Measurements from ENCODE around the gene RIC3. TPM values are rescaled to one million over a fixed set of nuclear protein-coding genes. Genes with fewer than 3 reads are reported as not detected.

RIC3 gene
- total RNA-seq, 2 donors from 2014 or later = 23.5 to 25.3 TPM

GRCh38 chr11:8080674-8081590, 87.9 kb downstream of the RIC3 start, which contains the start of gene TUB:
TSS of gene TUB (plus strand) at chr11:8081211. CDS start at chr11:8081511, 300 bp downstream.
- no peak within 1 kb of the TSS for H3K27ac Mint-ChIP-seq
- WGBS, 2 experiments (ENCODE audit: insufficient coverage in 1 of 2, insufficient read length in 1 of 2) = 3 to 6% methylated on average over 22 to 102 of the region's 104 CpGs

GRCh38 chr11:8080069-8080670, 88.7 kb downstream of the RIC3 start:
- Mint-ChIP-seq H3K9me3 (no peaks in the 10 kb centered on the region), H3K36me3 (ENCODE audit: low read depth) (no peaks in the 10 kb centered on the region), H3K4me3 (peak overlapping the region; percentile 62), H3K27me3 (ENCODE audit: insufficient read depth) (peaks cover 59% of the 10 kb centered on the region), H3K4me1 (peaks cover 6% of the 10 kb centered on the region), H3K27ac (no peak overlapping the region)
- no peaks in the 10 kb centered on the region for H3K36me3 ChIP-seq (ENCODE audit: control insufficient read depth, insufficient read depth, low read length)
- DNase-seq = no peak
- TF ChIP-seq CTCF (conservative IDR thresholded peaks at IDR 0.05) = no peak
- peak overlapping the region; percentile 75 for H3K4me3 ChIP-seq (ENCODE audit: low read length)
- H3K9ac ChIP-seq (ENCODE audit: extremely low read depth, low read length, poor library complexity, severe bottlenecking) = no peak overlapping the region
- 92 to 98% methylated on average over 18 to 24 of the region's 24 CpGs for WGBS, 2 experiments (ENCODE audit: insufficient coverage in 1 of 2, insufficient read length in 1 of 2)
- H3K9me3 ChIP-seq (ENCODE audit: control insufficient read depth, low read length) = no peaks in the 10 kb centered on the region
- peaks cover 40% of the 10 kb centered on the region for H3K27me3 ChIP-seq (ENCODE audit: control insufficient read depth, insufficient read depth, low read length, poor library complexity, severe bottlenecking)
- H3K4me1 ChIP-seq (ENCODE audit: control insufficient read depth, insufficient read depth, low read length) = peaks cover 5% of the 10 kb centered on the region
- H3K27ac ChIP-seq (ENCODE audit: low read depth, low read length) = no peak overlapping the region

More at GRCh38 chr11:8080674-8081590, 87.9 kb downstream of the RIC3 start, which contains the start of gene TUB:
- Histone ChIP-seq H3K9me3 (ENCODE audit: control insufficient read depth, low read length) (no peaks in the 10 kb centered on the region), H3K27ac (ENCODE audit: low read depth, low read length) (no peak within 1 kb of the TSS), H3K4me1 (ENCODE audit: control insufficient read depth, insufficient read depth, low read length) (peaks cover 5% of the 10 kb centered on the region), H3K27me3 (ENCODE audit: control insufficient read depth, insufficient read depth, low read length, poor library complexity, severe bottlenecking) (peaks cover 40% of the 10 kb centered on the region), H3K4me3 (ENCODE audit: low read length) (peak within 1 kb of the TSS; percentile 75), H3K36me3 (ENCODE audit: control insufficient read depth, insufficient read depth, low read length) (no peaks in the 10 kb centered on the region), H3K9ac (ENCODE audit: extremely low read depth, low read length, poor library complexity, severe bottlenecking) (peak within 1 kb of the TSS; percentile 15)
- H3K9me3 Mint-ChIP-seq = no peaks in the 10 kb centered on the region
- DNase-seq = peak; percentile 85
- TF ChIP-seq CTCF (conservative IDR thresholded peaks at IDR 0.05) = no peak
- peaks cover 57% of the 10 kb centered on the region for H3K27me3 Mint-ChIP-seq (ENCODE audit: insufficient read depth)
- H3K4me3 Mint-ChIP-seq = peak within 1 kb of the TSS; percentile 62
- H3K4me1 Mint-ChIP-seq = peaks cover 6% of the 10 kb centered on the region
- H3K36me3 Mint-ChIP-seq (ENCODE audit: low read depth) = no peaks in the 10 kb centered on the region

- Histone ChIP-seq H3K9me3 (ENCODE audit: control insufficient read depth, low read length) (no peaks in the 10 kb centered on the region), H3K4me1 (ENCODE audit: control insufficient read depth, insufficient read depth, low read length) (peaks cover 5% of the 10 kb centered on the region), H3K27ac (ENCODE audit: low read depth, low read length) (no peak overlapping the region), H3K27me3 (ENCODE audit: control insufficient read depth, insufficient read depth, low read length, poor library complexity, severe bottlenecking) (peaks cover 40% of the 10 kb centered on the region), H3K9ac (ENCODE audit: extremely low read depth, low read length, poor library complexity, severe bottlenecking) (no peak overlapping the region), H3K4me3 (ENCODE audit: low read length) (no peak overlapping the region), H3K36me3 (ENCODE audit: control insufficient read depth, insufficient read depth, low read length) (no peaks in the 10 kb centered on the region)
- Mint-ChIP-seq H3K27me3 (ENCODE audit: insufficient read depth) (peaks cover 59% of the 10 kb centered on the region), H3K36me3 (ENCODE audit: low read depth) (no peaks in the 10 kb centered on the region), H3K4me1 (peaks cover 6% of the 10 kb centered on the region), H3K4me3 (no peak overlapping the region), H3K9me3 (no peaks in the 10 kb centered on the region), H3K27ac (no peak overlapping the region)
- no peak for DNase-seq
- WGBS, 2 experiments (ENCODE audit: insufficient coverage in 1 of 2, insufficient read length in 1 of 2) = 89 to 100% methylated on average over 1 to 4 of the region's 4 CpGs
- TF ChIP-seq CTCF (conservative IDR thresholded peaks at IDR 0.05) = no peak
These were observed 89.6 kb downstream of the RIC3 start for GRCh38 chr11:8079111-8079675.
